IMR-90 (cell line): ENCODE results near the gene CACNA1I. TPM values are rescaled to one million over a fixed set of nuclear protein-coding genes. Genes with fewer than 3 reads are reported as not detected.
A peak's percentile ranks its signal among the peaks of the same experiment; 100 is the strongest.

Experiments
- ATAC-seq: fragments of 200-7000 bp; cut with Tn5 transposase; 2 replicates; pipeline ENCODE4 v1.9.1; 2020; ENCODE audit warnings: low read depth, mild to moderate bottlenecking, moderate library complexity
- BruUV-seq: library from RNA; stranded (reverse); fragments of 400-500 nt; replicated peaks from 2 replicates; lab custom pipeline; 2021; lab: Mats Ljungman, UMichigan
- CTCF ChIA-PET: fragments of 300-600 bp; formaldehyde crosslinking; extraction: SDS; loops from one replicate; lab custom pipeline; 2021; ENCODE audit warnings: antibody characterized with exemption; lab: Yijun Ruan, JAX
- POLR2A ChIA-PET: fragments of 300-600 bp; sonication (Branson Sonifier 250); formaldehyde crosslinking; loops from one replicate; lab custom pipeline; 2022; ENCODE audit warnings: antibody characterized with exemption; ENCODE audit not compliant: unreplicated experiment; lab: Charles Lee
- DNase-seq: peaks from one replicate; pipeline ENCODE4 v3.0.0; 2013
- H2AFZ ChIP-seq: replicated peaks from 2 replicates; pipeline ENCODE3; 2013; ENCODE audit warnings: low read length, mild to moderate bottlenecking; ENCODE audit not compliant: poor library complexity
- H2AK5ac ChIP-seq: 2 replicates; pipeline ENCODE4 v1.6.1; 2013; ENCODE audit warnings: low read depth, low read length, inconsistent platforms
- H2AK9ac ChIP-seq: replicated peaks from 2 replicates; pipeline ENCODE3; 2013; ENCODE audit warnings: mild to moderate bottlenecking, low read depth, low read length, moderate library complexity; ENCODE audit not compliant: poor library complexity
- H2BK120ac ChIP-seq: 2 replicates; pipeline ENCODE4 v1.6.1; 2013; ENCODE audit warnings: low read depth, low read length, inconsistent platforms
- H2BK15ac ChIP-seq: 3 replicates; pipeline ENCODE4 v1.6.1; 2013; ENCODE audit warnings: low read depth, low read length, inconsistent platforms
- H2BK20ac ChIP-seq: 2 replicates; pipeline ENCODE4 v1.6.1; 2013; ENCODE audit warnings: low read depth, mild to moderate bottlenecking, inconsistent platforms, low read length, moderate library complexity
- H2BK5ac ChIP-seq: 2 replicates; pipeline ENCODE4 v1.6.1; 2013; ENCODE audit warnings: mild to moderate bottlenecking, low read depth, low read length, inconsistent platforms; ENCODE audit not compliant: poor library complexity, severe bottlenecking
- H3K14ac ChIP-seq: replicated peaks from 2 replicates; pipeline ENCODE4 v1.6.1; 2013; ENCODE audit warnings: low read depth, low read length, inconsistent platforms
- H3K18ac ChIP-seq: 2 replicates; pipeline ENCODE4 v1.6.1; 2013; ENCODE audit warnings: low read depth, low read length, control low read depth
- H3K23ac ChIP-seq: 2 replicates; pipeline ENCODE4 v1.6.1; 2013; ENCODE audit warnings: low read depth, low read length, inconsistent platforms
- H3K27ac ChIP-seq: 2 replicates; pipeline ENCODE4 v1.5.1; 2013; ENCODE audit warnings: mild to moderate bottlenecking, control low read depth, low read length; ENCODE audit not compliant: insufficient read depth
- H3K27me3 ChIP-seq: 2 replicates; pipeline ENCODE4 v1.6.1; 2013; ENCODE audit warnings: low read length; ENCODE audit not compliant: control insufficient read depth, insufficient read depth
- H3K36me3 ChIP-seq: 2 replicates; pipeline ENCODE4 v1.6.1; 2013; ENCODE audit warnings: low read length, mixed read lengths; ENCODE audit not compliant: control insufficient read depth, insufficient read depth
- H3K4ac ChIP-seq: 2 replicates; pipeline ENCODE4 v1.6.1; 2013; ENCODE audit warnings: low read depth, low read length, inconsistent platforms
- H3K4me1 ChIP-seq: 2 replicates; pipeline ENCODE4 v1.6.1; 2013; ENCODE audit warnings: low read length, mixed read lengths; ENCODE audit not compliant: control insufficient read depth, insufficient read depth
- H3K4me2 ChIP-seq: 2 replicates; pipeline ENCODE4 v1.6.1; 2013; ENCODE audit warnings: low read depth, mild to moderate bottlenecking, control low read depth, low read length, moderate library complexity
- H3K4me3 ChIP-seq: 2 replicates; pipeline ENCODE4 v1.5.1; 2013; ENCODE audit warnings: low read depth, mild to moderate bottlenecking, control low read depth, low read length, moderate library complexity; ENCODE audit not compliant: insufficient read depth
- H3K56ac ChIP-seq: 2 replicates; pipeline ENCODE4 v1.6.1; 2013; ENCODE audit warnings: low read length, inconsistent platforms; ENCODE audit not compliant: insufficient read depth; ENCODE audit errors: extremely low read depth
- H3K79me1 ChIP-seq, 2 experiments: 2 replicates each; pipeline ENCODE4 v1.6.1; 2013; ENCODE audit warnings: low read length in 2 of 2, inconsistent platforms in 1 of 2, low read depth in 1 of 2
- H3K9ac ChIP-seq: 2 replicates; pipeline ENCODE4 v1.6.1; 2013; ENCODE audit warnings: low read depth, low read length, control low read depth
- H3K9me1 ChIP-seq: 2 replicates; pipeline ENCODE4 v1.6.1; 2013; ENCODE audit warnings: low read length, inconsistent platforms; ENCODE audit not compliant: insufficient read depth
- H3K9me3 ChIP-seq: 2 replicates; pipeline ENCODE4 v1.6.1; 2013; ENCODE audit warnings: low read length; ENCODE audit not compliant: control insufficient read depth, insufficient read depth
- H4K20me1 ChIP-seq: 2 replicates; pipeline ENCODE4 v1.6.1; 2013; ENCODE audit warnings: low read length, inconsistent platforms; ENCODE audit not compliant: insufficient read depth
- H4K5ac ChIP-seq: 2 replicates; pipeline ENCODE4 v1.6.1; 2013; ENCODE audit warnings: mild to moderate bottlenecking, low read depth, low read length, control low read depth
- H4K8ac ChIP-seq, 2 experiments: 2 replicates each; pipeline ENCODE4 v1.6.1; 2013; ENCODE audit warnings: low read depth in 2 of 2, low read length in 2 of 2, control low read depth in 1 of 2, inconsistent platforms in 1 of 2
- H4K91ac ChIP-seq: 2 replicates; pipeline ENCODE4 v1.6.1; 2013; ENCODE audit warnings: low read depth, low read length, inconsistent platforms; ENCODE audit not compliant: insufficient read depth
- FOS ChIP-seq: fragments of 150-350 bp; IDR thresholded peaks from 2 replicates; pipeline ENCODE4 v1.6.1; 2016; ENCODE audit warnings: low read depth, low read length
- SMC3 ChIP-seq: fragments of 150-350 bp; IDR thresholded peaks from 2 replicates; pipeline ENCODE4 v1.6.1; 2016; ENCODE audit warnings: low read depth, mild to moderate bottlenecking, antibody characterized with exemption, low read length, moderate library complexity
- WGBS, 2 experiments: methylation state at CpG; one replicate each; pipeline versions ENCODE4 v1.1.5 to v1.1.7; 2013; ENCODE audit warnings: missing lambda C conversion rate in 2 of 2; ENCODE audit not compliant: insufficient read length in 1 of 2; ENCODE audit errors: extremely low coverage in 2 of 2; 5-methylcytosine and 5-hydroxymethylcytosine counted together
- dilution Hi-C: fragments of 300-500 bp; cut with HindIII; formaldehyde crosslinking; loops from one replicate; pipeline ENCODE4 v1.14.3; 2018; ENCODE audit warnings: low sequenced_read_pairs; ENCODE audit not compliant: unreplicated experiment
- in situ Hi-C: fragments of 300-500 bp; cut with MboI; formaldehyde crosslinking; loops from 3 replicates; pipeline ENCODE4 v1.14.3; 2019; ENCODE audit warnings: low sequenced_read_pairs, inconsistent platforms, mixed read lengths
- intact Hi-C: fragments of 100-400 bp; cut with micrococcal nuclease; formaldehyde crosslinking; loops from 2 replicates; pipeline ENCODE4 v1.10.0; 2022
- polyA plus RNA-seq, 3 experiments: library from polyadenylated mRNA; depleted of rRNA; stranded (reverse); fragments of >200 nt; gene quantifications; 2 replicates each; pipeline ENCODE4 v1.2.3, GENCODE V29; 2012; ENCODE audit warnings: low replicate concordance in 1 of 3
- total RNA-seq: library from RNA; depleted of rRNA; stranded (reverse); fragments of >200 nt; gene quantifications from 2 replicates; pipeline ENCODE4 v1.2.3, GENCODE V29; 2012

Gene CACNA1I
- total and polyA plus RNA-seq, 2 of the 4 experiments (the other 2 are of a cell fraction): under 0.01 to 0.02 TPM

GRCh38 chr22:39727541-39727940 is 157.0 kb downstream of the CACNA1I start:
- H2AK5ac ChIP-seq: no peak overlapping the region
- H3K18ac ChIP-seq: no peak overlapping the region
- H3K4ac ChIP-seq: no peak overlapping the region
- peak; percentile 94 for ATAC-seq
- H3K36me3 ChIP-seq: no peaks in the 10 kb centered on the region
- no peak overlapping the region for H3K9ac ChIP-seq
- intact Hi-C loops: no loop called here
- H3K4me3 ChIP-seq: no peak overlapping the region
- peak; percentile 54 for DNase-seq
- peaks cover 3% of the 10 kb centered on the region; the same call in 1 of the 2 replicates for H3K4me1 ChIP-seq
- dilution Hi-C loops: no loop called here
- H2AK9ac ChIP-seq: no peak overlapping the region
- H2AFZ ChIP-seq: no peak overlapping the region
- no peak overlapping the region for H3K14ac ChIP-seq
- no peak overlapping the region for H2BK5ac ChIP-seq
- no peak overlapping the region for H2BK120ac ChIP-seq
- TF ChIP-seq SMC3 (no peak), FOS (0 out of 2 replicates have a peak, but pooled peaks have one; percentile 8)
- H4K20me1 ChIP-seq: no peaks in the 10 kb centered on the region
- no peaks in the 10 kb centered on the region for H3K79me1 ChIP-seq
- peaks cover 36% of the 10 kb centered on the region for H3K27me3 ChIP-seq
- peak overlapping the region; percentile 47; the same call in 1 of the 2 replicates for H3K4me2 ChIP-seq
- no peak overlapping the region; the same call in 2 of the 3 replicates for H2BK15ac ChIP-seq
- no CpG with 5 or more reads among the region's 15 CpGs for WGBS, 2 experiments
- BruUV-seq: no TSS peak
- CTCF ChIA-PET: no interaction called here
- peak overlapping the region in 1 of 2 experiments; percentile 53; a peak in 1 of 4 replicates for H4K8ac ChIP-seq
- H3K56ac ChIP-seq: no peak overlapping the region
- H2BK20ac ChIP-seq: no peak overlapping the region
- no peak overlapping the region for H4K91ac ChIP-seq
- no peak overlapping the region for H3K23ac ChIP-seq
- no peaks in the 10 kb centered on the region for H3K9me3 ChIP-seq
- no peak overlapping the region for H4K5ac ChIP-seq
- POLR2A ChIA-PET: no interaction called here
- no peak overlapping the region for H3K27ac ChIP-seq
- no peaks in the 10 kb centered on the region for H3K9me1 ChIP-seq
- in situ Hi-C loops: no loop called here
